ENCODE results near the gene CREB3.

The CREB3 gene

DNA sequence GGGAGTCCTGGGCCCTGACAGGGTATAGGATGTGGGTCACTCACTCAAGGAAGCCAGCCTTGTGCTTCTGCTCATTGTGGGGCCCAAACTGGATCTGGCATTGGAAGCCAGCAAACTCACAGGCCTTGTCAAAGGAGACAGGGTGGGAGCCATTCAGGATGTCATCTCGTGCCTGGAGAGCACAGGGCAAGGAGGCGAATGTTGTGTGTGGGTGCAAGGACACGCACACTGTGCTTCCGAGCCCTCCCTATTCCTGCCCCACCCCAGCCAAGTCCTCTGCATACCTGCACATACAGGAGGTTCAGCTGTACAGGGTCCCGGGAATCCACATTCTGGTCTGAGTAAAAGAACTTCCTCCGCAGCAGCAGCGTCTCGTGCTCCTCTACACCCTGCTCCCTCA is 8.6 kb upstream of the CREB3 start:
- H3K4me3 Mint-ChIP-seq = no peak overlapping the region
- no peak for DNase-seq
- H3K36me3 Mint-ChIP-seq (ENCODE audit: low read depth) = peaks cover 55% of the 10 kb centered on the region
- H3K4me1 Mint-ChIP-seq = no peaks in the 10 kb centered on the region
- TF ChIP-seq, protein P1, sequence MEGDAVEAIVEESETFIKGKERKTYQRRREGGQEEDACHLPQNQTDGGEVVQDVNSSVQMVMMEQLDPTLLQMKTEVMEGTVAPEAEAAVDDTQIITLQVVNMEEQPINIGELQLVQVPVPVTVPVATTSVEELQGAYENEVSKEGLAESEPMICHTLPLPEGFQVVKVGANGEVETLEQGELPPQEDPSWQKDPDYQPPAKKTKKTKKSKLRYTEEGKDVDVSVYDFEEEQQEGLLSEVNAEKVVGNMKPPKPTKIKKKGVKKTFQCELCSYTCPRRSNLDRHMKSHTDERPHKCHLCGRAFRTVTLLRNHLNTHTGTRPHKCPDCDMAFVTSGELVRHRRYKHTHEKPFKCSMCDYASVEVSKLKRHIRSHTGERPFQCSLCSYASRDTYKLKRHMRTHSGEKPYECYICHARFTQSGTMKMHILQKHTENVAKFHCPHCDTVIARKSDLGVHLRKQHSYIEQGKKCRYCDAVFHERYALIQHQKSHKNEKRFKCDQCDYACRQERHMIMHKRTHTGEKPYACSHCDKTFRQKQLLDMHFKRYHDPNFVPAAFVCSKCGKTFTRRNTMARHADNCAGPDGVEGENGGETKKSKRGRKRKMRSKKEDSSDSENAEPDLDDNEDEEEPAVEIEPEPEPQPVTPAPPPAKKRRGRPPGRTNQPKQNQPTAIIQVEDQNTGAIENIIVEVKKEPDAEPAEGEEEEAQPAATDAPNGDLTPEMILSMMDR (IDR thresholded peaks at IDR 0.05) = no peak
- H3K27me3 Mint-ChIP-seq (ENCODE audit: low read depth, poor library complexity) = no peaks in the 10 kb centered on the region
- H3K9me3 Mint-ChIP-seq = no peaks in the 10 kb centered on the region
- H3K27ac Mint-ChIP-seq = no peak overlapping the region

DNA sequence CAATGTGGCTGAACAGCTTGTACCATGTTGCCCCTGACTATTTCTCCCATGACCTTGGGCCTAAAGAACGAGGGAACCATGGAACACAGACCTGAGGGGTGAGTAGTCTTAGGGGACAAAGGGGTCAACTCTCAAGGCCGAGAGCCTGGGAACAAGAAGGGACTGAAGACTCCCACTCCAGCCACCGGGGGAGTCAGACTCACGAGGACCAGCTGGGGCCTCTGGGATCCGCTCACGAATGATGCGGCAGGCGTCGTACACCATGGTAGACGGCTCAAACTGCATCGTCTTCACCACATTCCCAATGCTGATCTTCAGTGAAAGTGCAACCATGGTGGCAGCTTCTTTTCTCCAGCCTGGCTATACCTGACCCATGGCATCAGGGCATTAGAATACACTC is 7.1 kb upstream of the CREB3 start:
- H3K27ac Mint-ChIP-seq = no peak overlapping the region
- TF ChIP-seq, protein P1 (IDR thresholded peaks at IDR 0.05) = no peak
- no peaks in the 10 kb centered on the region for H3K4me1 Mint-ChIP-seq
- H3K27me3 Mint-ChIP-seq (ENCODE audit: low read depth, poor library complexity) = no peaks in the 10 kb centered on the region
- H3K4me3 Mint-ChIP-seq = no peak overlapping the region
- H3K36me3 Mint-ChIP-seq (ENCODE audit: low read depth) = peaks cover 41% of the 10 kb centered on the region
- H3K9me3 Mint-ChIP-seq = no peaks in the 10 kb centered on the region
- no peak for DNase-seq

DNA sequence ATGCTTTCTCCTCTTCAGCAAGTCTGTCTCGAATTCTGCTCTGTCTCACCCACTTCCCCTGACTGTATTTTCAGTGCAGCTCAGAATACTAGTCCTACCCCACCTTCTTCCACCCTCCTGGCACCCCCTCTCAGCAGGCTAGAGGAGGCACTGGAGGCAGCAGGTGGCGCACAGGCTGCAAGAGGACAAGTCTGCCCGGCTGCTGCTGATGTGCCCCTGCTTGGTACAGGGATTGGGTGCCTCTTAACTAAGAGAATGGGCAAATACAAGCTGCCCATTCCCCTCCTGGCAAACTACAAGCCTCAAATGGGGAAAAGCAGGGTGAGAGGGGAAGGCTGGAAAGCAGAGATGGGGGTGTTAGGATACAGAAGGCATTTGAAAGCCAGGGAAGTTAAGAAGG is 5.5 kb upstream of the CREB3 start:
- Mint-ChIP-seq H3K36me3 (ENCODE audit: low read depth) (peaks cover 33% of the 10 kb centered on the region), H3K4me3 (no peak overlapping the region), H3K9me3 (no peaks in the 10 kb centered on the region), H3K27me3 (ENCODE audit: low read depth, poor library complexity) (no peaks in the 10 kb centered on the region), H3K27ac (peak overlapping the region; percentile 69), H3K4me1 (no peaks in the 10 kb centered on the region)
- TF ChIP-seq, protein P1 (IDR thresholded peaks at IDR 0.05) = no peak
- DNase-seq = no peak

DNA sequence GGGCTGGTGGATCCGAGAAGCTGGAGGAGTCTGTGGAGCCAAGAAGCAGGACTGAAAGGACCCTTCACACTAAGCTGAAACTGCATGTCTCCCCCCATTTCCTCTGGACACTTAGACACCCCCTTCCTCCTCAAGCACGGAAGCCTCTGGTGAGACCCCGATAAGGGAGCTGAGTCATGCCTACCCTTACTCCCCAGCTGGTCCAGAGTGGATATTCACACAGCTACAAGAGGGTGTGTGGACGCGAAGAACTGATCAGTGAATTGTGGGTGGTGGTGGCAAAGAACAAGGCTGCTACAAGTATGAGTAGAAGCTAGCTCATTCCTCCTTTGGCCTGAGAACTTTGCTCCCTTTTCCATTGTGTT is 4.8 kb upstream of the CREB3 start:
- Mint-ChIP-seq H3K4me3 (no peak overlapping the region), H3K27me3 (ENCODE audit: low read depth, poor library complexity) (no peaks in the 10 kb centered on the region), H3K9me3 (no peaks in the 10 kb centered on the region), H3K36me3 (ENCODE audit: low read depth) (peaks cover 26% of the 10 kb centered on the region), H3K27ac (no peak overlapping the region), H3K4me1 (peaks cover under 1% of the 10 kb centered on the region)
- TF ChIP-seq, protein P1 (IDR thresholded peaks at IDR 0.05) = no peak
- no peak for DNase-seq

DNA sequence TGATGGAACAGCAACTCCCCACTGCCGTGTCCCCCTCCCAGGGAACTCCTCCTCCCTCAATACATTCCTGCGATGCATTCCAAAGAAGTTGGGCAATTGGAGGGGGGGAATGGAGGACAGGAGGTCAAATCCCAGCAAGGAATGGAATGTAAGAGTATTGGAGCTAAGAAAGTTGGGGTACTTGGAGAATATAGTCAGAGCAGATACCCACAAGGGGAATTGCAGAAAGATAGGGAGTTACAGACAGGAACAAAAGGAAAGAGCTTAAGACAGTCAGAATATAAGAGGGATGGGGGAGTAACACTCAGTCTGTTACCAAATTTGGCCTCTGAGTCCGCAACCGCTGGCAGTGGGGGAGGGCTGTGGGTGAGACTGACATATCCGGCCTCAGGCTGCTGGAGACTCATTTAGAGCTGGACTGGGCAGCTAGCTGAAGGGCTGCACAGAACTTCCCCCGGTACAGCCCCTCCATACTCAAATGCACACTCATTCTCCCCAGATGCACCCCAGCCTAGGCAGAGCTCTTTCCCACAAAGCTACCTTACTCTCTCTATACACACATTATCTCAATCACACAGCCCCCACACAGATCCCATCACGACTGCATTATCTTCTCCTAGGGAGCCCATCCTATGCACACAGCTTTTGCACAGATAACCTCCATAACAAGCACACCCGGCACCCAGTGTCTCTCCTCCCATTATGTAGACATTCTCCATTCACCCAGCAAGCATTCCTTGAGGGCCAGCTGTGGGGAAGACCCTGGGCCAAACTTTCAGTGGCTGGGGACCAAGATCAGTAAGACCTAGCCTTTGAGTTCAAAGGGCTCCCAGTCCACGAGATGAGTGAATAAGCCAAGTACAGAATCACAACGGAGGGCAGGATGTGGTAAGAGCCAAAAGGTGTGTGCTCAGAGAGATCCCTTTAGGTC is 4.2 kb upstream of the CREB3 start:
- no peak overlapping the region for H3K4me3 Mint-ChIP-seq
- H3K4me1 Mint-ChIP-seq = peaks cover 7% of the 10 kb centered on the region
- DNase-seq = peak; percentile 56
- TF ChIP-seq, protein P1 (IDR thresholded peaks at IDR 0.05) = no peak
- no peak overlapping the region for H3K27ac Mint-ChIP-seq
- H3K27me3 Mint-ChIP-seq (ENCODE audit: low read depth, poor library complexity) = peaks cover 2% of the 10 kb centered on the region
- H3K9me3 Mint-ChIP-seq = no peaks in the 10 kb centered on the region
- H3K36me3 Mint-ChIP-seq (ENCODE audit: low read depth) = peaks cover 21% of the 10 kb centered on the region

DNA sequence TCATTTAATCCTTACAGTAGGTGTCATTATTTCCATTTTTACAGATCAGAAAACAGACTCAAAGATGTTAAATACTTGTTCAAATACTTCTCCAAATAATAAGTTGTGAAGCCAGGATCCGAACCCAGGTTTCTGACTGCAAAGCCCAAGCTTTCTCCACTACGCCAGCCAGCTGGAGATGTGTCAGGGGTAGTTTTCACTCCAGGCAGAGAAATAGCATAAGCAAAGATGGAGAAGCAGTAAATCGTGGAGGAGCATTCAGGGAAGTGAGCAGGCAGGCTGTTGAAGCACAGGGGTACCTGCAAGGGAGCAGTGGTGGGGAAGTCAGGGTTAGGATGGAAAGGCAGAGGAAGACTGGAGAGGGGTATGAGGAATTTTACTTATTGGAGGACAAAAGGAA is 3.4 kb upstream of the CREB3 start:
- H3K9me3 Mint-ChIP-seq = no peaks in the 10 kb centered on the region
- H3K36me3 Mint-ChIP-seq (ENCODE audit: low read depth) = peaks cover 17% of the 10 kb centered on the region
- TF ChIP-seq, protein P1 (IDR thresholded peaks at IDR 0.05) = no peak
- no peak for DNase-seq
- H3K4me1 Mint-ChIP-seq = peaks cover 10% of the 10 kb centered on the region
- peaks cover 2% of the 10 kb centered on the region for H3K27me3 Mint-ChIP-seq (ENCODE audit: low read depth, poor library complexity)
- no peak overlapping the region for H3K4me3 Mint-ChIP-seq
- no peak overlapping the region for H3K27ac Mint-ChIP-seq

Measured in nephron progenitor cell (in vitro differentiated cells).